Ovary (tissue), 9 donors: ENCODE measurements around the gene ZNF513. TPM values are rescaled to one million over a fixed set of nuclear protein-coding genes. Genes with fewer than 3 reads are reported as not detected.

Experiments used
- DNase-seq, 5 donors: peaks; one replicate each; pipeline ENCODE4 v3.0.0-alpha.2; 2019 to 2020
- H3K27ac ChIP-seq, 2 donors: fragments of 200-600 bp; one replicate each; pipeline versions ENCODE4 v1.5.1 to v1.8.0; 2019 to 2022
- H3K27me3 ChIP-seq: fragments of 200-600 bp; one replicate; pipeline ENCODE4 v1.8.0; 2022
- H3K36me3 ChIP-seq: fragments of 200-600 bp; sonication (generic); one replicate; pipeline ENCODE4 v1.5.1; 2019
- H3K4me1 ChIP-seq: one replicate; pipeline ENCODE4 v1.8.1; 2013; ENCODE audit warnings: mild to moderate bottlenecking, moderate library complexity; ENCODE audit not compliant: insufficient read depth
- H3K4me3 ChIP-seq: fragments of 200-600 bp; sonication (generic); one replicate; pipeline ENCODE4 v1.5.1; 2017
- H3K9me3 ChIP-seq, 2 donors: fragments of 200-600 bp in 1 of 2; sonication (generic) in 1 of 2; one replicate each; pipeline versions ENCODE4 v1.5.1 to v1.8.1; 2013 to 2019; ENCODE audit warnings: mild to moderate bottlenecking in 1 of 2, moderate library complexity in 1 of 2
- CTCF ChIP-seq, 3 donors: fragments of 450-650 bp in 2 of 3; fragments of 200-600 bp in 1 of 3; IDR thresholded peaks; one replicate each; pipeline versions ENCODE4 v1.5.1 to v1.8.0; 2016 to 2022; ENCODE audit warnings: antibody characterized with exemption in 3 of 3, mild to moderate bottlenecking in 1 of 3
- EP300 ChIP-seq: sonication (generic); formaldehyde crosslinking; IDR thresholded peaks from one replicate; pipeline ENCODE4 v1.6.1; 2017; ENCODE audit warnings: antibody characterized with exemption
- POLR2A ChIP-seq: fragments of 450-650 bp; IDR thresholded peaks from one replicate; pipeline ENCODE4 v1.6.1; 2017; ENCODE audit warnings: antibody characterized with exemption, mild to moderate bottlenecking, moderate library complexity
- WGBS, 3 donors: extraction: QIAGEN DNeasy Blood & Tissue Kit in 1 of 3; methylation state at CpG; one replicate each; pipeline versions ENCODE4 v1.1.5 to v1.1.7; 2013 to 2017; 5-methylcytosine and 5-hydroxymethylcytosine counted together
- intact Hi-C, 4 donors: fragments of 100-400 bp; cut with DNase I; formaldehyde crosslinking; loops; one replicate each; pipeline versions ENCODE4 v1.11.0 to v1.15.1; 2022 to 2023
- polyA plus RNA-seq, 2 donors: library from polyadenylated mRNA; stranded (reverse); fragments of 200-250 nt in 1 of 2; fragments of 350-450 nt in 1 of 2; fragmentation: Illumina TruSeq in 1 of 2; extraction: RNeasy Lipid Tissue Mini Kit (QIAGEN cat#74804) in 1 of 2; gene quantifications; one replicate each; pipeline ENCODE4 v1.2.3, GENCODE V29; 2013 to 2014
- total RNA-seq, 7 donors: library from RNA; depleted of rRNA in 2 of 7; stranded (reverse); fragments of >200 nt in 2 of 7; fragmentation: NEBNext Ultra II Directional in 3 of 7; extraction: Animal tissue kit (Norgen Biotek cat#: 25700) in 3 of 7; gene quantifications; one replicate each; pipeline versions ENCODE4 v1.1.0 to v1.2.4, GENCODE V29; 2016 to 2023
- donor health status: DM: no; HTN: no; CAD: no; lungs with moderate emphysema.
- donor health status: DM: no; HTN: no; CAD: no.
- donor health status: Bipolar disorder and iron deficiency.
- donor health status: DM: yes; HTN: yes; CAD: no.
- donor health status: DM: no; HTN: no; CAD: no.
- donor health status: DM: yes; HTN: yes; CAD: no.

The ZNF513 gene
- total and polyA plus RNA-seq, 9 donors, result 3.4 to 24.1 (median 11.0) TPM

DNA sequence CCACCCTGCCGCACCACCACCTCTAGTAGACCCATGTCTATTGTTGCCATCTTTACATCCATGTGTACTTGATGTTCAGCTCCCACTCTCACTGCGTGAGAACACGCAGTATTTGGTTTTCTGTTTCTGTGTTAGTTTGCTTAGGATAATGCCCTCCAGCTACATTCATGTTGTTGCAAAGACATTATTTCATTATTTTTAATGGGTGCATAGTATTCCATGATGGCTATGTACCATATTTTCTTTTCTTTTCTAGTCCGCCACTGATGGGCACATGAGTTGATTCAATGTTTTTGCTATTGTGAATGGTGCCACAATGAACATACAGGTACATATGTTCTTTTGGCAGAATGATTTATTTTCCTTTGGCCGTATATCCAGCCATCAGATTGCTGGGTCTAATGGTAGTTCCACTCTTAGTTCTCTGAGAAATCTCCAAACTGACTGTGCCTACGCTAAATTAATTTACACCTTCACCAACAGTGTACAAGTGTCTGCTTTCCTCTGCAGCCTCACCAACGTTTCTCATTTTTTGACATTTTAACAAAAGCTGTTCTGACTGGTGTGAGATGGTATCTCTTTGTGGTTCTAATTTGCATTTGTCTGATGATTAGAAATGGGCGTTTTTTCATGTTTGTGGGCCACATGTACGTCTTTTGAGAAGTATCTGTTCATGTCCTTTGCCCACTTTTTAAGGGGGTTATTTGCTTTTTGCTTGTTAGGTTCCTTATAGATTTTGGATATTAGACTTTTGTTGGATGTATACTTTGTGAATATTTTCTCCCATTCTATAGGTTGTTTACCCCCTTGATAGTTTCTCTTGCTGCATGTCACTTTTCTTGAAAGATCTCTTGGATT lies 10.5 kb upstream of the ZNF513 start:
- Histone ChIP-seq H3K27ac (no peak overlapping the region), H3K36me3 (no peaks in the 10 kb centered on the region), H3K9me3 (no peaks in the 10 kb centered on the region), H3K4me1 (no peaks in the 10 kb centered on the region), H3K27me3 (no peaks in the 10 kb centered on the region), H3K4me3 (no peak overlapping the region)
- TF ChIP-seq EP300, result no peak
- no peak for TF ChIP-seq POLR2A
- TF ChIP-seq CTCF (IDR thresholded peaks at IDR 0.05), result no peak
- DNase-seq, result no peak
- WGBS, 3 donors, result 95% methylated on average over 9 of the region's 9 CpGs
- intact Hi-C loops, result no loop called here

GRCh38 chr2:27381577-27382181 lies 1.1 kb upstream of the ZNF513 start:
- intact Hi-C loops, result no loop called here
- 84 to 92% (median 85%) methylated on average over 10 of the region's 10 CpGs for WGBS, 3 donors
- TF ChIP-seq EP300 (no peak), CTCF (IDR thresholded peaks at IDR 0.05) (no peak), POLR2A (no peak)
- H3K27ac ChIP-seq, result no peak overlapping the region
- H3K4me1 ChIP-seq, result peaks cover 4% of the 10 kb centered on the region
- H3K27me3 ChIP-seq, result no peaks in the 10 kb centered on the region
- no peaks in the 10 kb centered on the region for H3K9me3 ChIP-seq
- no peak overlapping the region for H3K4me3 ChIP-seq
- H3K36me3 ChIP-seq, result no peaks in the 10 kb centered on the region
- DNase-seq, result no peak

GRCh38 chr2:27379836-27380625 lies 503 bp downstream of the ZNF513 start:
- no peaks in the 10 kb centered on the region for H3K27me3 ChIP-seq
- H3K9me3 ChIP-seq, result no peaks in the 10 kb centered on the region
- 0 to 1% (median 1%) methylated on average over 34 to 35 of the region's 35 CpGs for WGBS, 3 donors
- peak in 4 of 5 donors; percentile 64 to 81 (median 74) for DNase-seq
- H3K27ac ChIP-seq, result peak overlapping the region; percentile 34 to 69
- TF ChIP-seq EP300 (no peak), CTCF (IDR thresholded peaks at IDR 0.05) (no peak), POLR2A (no peak)
- H3K4me3 ChIP-seq, result peak overlapping the region; percentile 68
- H3K36me3 ChIP-seq, result no peaks in the 10 kb centered on the region
- intact Hi-C loops, result loop anchor here in 1 of 4 donors (10.0 kb wide), 1 partner anchor 45 kb away; the partner anchor contains the start of gene NRBP1
- H3K4me1 ChIP-seq, result peaks cover 4% of the 10 kb centered on the region

DNA sequence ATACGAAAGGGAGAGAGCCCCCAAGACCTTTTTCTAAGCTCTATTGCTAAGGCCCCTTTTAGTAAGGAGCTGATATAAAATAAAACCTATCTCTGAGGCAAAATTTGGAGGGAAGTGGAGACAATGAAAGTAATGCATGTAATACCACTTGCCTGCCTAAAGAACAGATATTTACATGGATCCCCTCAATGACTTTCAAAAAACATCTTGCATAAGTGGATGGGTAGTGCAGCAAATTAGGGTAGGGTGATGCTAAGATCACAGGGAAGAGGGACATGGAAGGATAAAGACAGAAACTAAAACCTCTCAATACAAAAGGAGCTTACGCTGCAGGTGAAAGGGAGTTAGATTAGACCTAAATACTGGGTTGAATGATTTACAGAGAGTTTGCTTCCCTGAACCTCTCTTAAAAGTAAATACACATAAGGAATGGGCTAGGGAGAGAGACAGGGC lies 1.1 kb downstream of the ZNF513 start:
- Histone ChIP-seq H3K27me3 (no peaks in the 10 kb centered on the region), H3K36me3 (no peaks in the 10 kb centered on the region), H3K9me3 (no peaks in the 10 kb centered on the region), H3K4me1 (peaks cover 4% of the 10 kb centered on the region), H3K4me3 (no peak overlapping the region), H3K27ac (no peak overlapping the region)
- intact Hi-C loops, result loop anchor here in 1 of 4 donors (10.0 kb wide), 1 partner anchor 45 kb away; the partner anchor contains the start of gene NRBP1
- DNase-seq, result no peak
- 61 to 70% (median 68%) methylated on average over 2 of the region's 2 CpGs for whole genome bisulfite sequencing, 3 donors
- TF ChIP-seq EP300, result no peak
- TF ChIP-seq POLR2A, result no peak
- TF ChIP-seq CTCF (IDR thresholded peaks at IDR 0.05), result no peak
